Nephron (organoid): ENCODE results near the gene CDH23.

Experiments used
- H3K27ac Mint-ChIP-seq, 3 experiments: 2 replicates each; pipeline ENCODE4 v1.8.0; 2020; ENCODE audit warnings: mixed read lengths in 3 of 3, mild to moderate bottlenecking in 2 of 3, moderate library complexity in 1 of 3
- H3K27me3 Mint-ChIP-seq: 2 replicates; pipeline ENCODE4 v1.8.0; 2021; ENCODE audit warnings: low read depth, mild to moderate bottlenecking, moderate library complexity, mixed read lengths
- H3K36me3 Mint-ChIP-seq: 2 replicates; pipeline ENCODE4 v1.8.0; 2020; ENCODE audit warnings: low read depth, mixed read lengths
- H3K4me1 Mint-ChIP-seq: 2 replicates; pipeline ENCODE4 v1.8.0; 2020; ENCODE audit warnings: mixed read lengths
- H3K4me3 Mint-ChIP-seq, 3 experiments: 2 replicates each; pipeline ENCODE4 v1.8.0; 2020; ENCODE audit warnings: mild to moderate bottlenecking in 3 of 3, mixed read lengths in 3 of 3, moderate library complexity in 2 of 3
- H3K9me3 Mint-ChIP-seq: 2 replicates; pipeline ENCODE4 v1.8.0; 2020; ENCODE audit warnings: mixed read lengths
- TF ChIP-seq, protein P1 (sequence below), 3 experiments: fragments of 200-600 bp; sonication (generic); IDR thresholded peaks; one replicate each; pipeline ENCODE4 v1.5.0; 2021; ENCODE audit warnings: antibody characterized with exemption in 3 of 3; ENCODE audit not compliant: unreplicated experiment in 3 of 3

Gene CDH23

DNA sequence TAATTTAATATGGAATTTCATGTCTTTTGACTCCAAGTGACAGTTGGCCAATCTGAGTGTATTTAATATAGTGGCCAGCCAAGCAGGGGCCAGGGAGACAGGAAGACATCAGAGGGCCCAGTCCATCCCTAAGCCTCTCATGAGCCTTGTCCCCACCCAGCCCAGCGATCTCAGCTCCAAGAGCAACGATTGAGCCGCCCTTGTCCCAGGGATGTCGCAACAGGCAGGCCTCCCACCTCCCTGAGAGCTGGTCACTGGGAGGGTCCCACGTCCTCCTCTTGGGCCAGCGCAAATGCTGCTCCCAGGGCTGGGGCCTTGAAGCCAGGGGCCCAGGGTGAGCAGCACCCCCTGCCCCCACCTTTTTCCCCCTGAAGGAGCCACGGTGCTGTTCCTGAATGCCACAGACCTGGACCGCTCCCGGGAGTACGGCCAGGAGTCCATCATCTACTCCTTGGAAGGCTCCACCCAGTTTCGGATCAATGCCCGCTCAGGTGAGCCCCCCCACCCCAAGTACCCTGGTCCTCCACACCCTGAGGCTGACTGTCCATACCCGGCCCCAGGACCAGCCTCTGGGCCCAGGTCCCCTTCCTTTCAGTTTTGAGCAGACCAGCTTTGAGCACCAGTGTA lies 293.5 kb downstream of the CDH23 start:
- peaks cover 9% of the 10 kb centered on the region for H3K4me1 Mint-ChIP-seq
- H3K9me3 Mint-ChIP-seq = peaks cover 3% of the 10 kb centered on the region
- peaks cover 28% of the 10 kb centered on the region for H3K27me3 Mint-ChIP-seq
- TF ChIP-seq, protein P1, sequence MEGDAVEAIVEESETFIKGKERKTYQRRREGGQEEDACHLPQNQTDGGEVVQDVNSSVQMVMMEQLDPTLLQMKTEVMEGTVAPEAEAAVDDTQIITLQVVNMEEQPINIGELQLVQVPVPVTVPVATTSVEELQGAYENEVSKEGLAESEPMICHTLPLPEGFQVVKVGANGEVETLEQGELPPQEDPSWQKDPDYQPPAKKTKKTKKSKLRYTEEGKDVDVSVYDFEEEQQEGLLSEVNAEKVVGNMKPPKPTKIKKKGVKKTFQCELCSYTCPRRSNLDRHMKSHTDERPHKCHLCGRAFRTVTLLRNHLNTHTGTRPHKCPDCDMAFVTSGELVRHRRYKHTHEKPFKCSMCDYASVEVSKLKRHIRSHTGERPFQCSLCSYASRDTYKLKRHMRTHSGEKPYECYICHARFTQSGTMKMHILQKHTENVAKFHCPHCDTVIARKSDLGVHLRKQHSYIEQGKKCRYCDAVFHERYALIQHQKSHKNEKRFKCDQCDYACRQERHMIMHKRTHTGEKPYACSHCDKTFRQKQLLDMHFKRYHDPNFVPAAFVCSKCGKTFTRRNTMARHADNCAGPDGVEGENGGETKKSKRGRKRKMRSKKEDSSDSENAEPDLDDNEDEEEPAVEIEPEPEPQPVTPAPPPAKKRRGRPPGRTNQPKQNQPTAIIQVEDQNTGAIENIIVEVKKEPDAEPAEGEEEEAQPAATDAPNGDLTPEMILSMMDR (IDR thresholded peaks at IDR 0.05; ENCODE audit: unreplicated experiment in 3 of 3) = no peak
- H3K27ac Mint-ChIP-seq = no peak overlapping the region
- H3K4me3 Mint-ChIP-seq = no peak overlapping the region
- H3K36me3 Mint-ChIP-seq = peaks cover 4% of the 10 kb centered on the region

DNA sequence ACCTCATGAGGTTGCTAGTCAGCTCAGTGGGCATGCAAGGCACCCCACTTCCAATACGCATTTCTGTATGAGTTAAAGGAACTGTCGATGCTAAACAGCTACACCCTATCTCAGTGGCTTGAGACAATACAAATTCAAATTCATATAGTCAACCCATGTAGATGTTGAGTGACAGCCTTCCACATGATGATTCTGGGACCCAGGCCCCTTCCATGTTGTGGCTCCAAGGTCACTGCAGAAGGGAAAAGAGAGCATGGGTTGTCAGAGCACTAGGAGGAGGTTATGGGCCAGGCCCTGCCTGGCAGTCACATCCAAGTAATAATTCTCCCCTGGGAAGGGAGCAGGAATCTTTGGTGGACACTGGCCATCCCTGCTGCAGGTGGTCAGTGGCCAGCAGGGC lies 294.7 kb downstream of the CDH23 start:
- H3K9me3 Mint-ChIP-seq = peaks cover 3% of the 10 kb centered on the region
- no peak overlapping the region for H3K4me3 Mint-ChIP-seq
- H3K27ac Mint-ChIP-seq = no peak overlapping the region
- peaks cover 3% of the 10 kb centered on the region for H3K4me1 Mint-ChIP-seq
- peaks cover 4% of the 10 kb centered on the region for H3K36me3 Mint-ChIP-seq
- TF ChIP-seq, protein P1 (IDR thresholded peaks at IDR 0.05; ENCODE audit: unreplicated experiment in 3 of 3) = no peak
- peaks cover 22% of the 10 kb centered on the region for H3K27me3 Mint-ChIP-seq

DNA sequence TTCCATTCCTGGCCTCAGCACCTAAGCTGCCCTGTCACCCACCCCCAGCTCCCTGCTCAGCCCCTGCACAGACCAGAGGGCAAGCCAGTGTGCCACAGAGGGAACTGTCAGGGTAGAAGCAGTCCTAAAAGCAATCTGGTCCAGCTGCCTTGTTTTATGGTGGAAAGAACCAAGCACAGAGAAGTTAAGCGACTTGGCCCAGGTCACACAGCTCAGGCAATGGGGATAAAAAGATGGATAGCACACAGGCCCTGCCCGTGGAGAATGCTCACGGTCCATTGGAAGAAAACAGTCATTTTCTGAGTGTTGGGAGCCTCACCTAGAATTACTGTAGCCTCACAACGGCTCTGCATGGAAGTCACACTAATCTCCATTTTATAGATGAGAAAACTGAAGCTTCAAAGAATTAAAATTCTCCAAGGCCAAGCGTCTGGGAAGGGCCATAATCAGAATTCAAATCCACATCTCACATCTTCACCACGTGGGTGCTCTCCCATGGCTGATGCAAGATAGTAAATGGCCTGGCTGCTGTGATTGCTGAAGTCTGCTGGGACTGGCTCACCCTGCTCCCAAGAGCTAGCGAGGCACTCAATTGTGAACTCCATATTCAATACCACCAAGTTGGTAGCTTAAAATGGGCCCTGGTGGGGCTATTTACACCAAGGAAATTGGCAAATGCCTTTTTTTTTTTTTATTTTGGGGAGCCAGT lies 296.0 kb downstream of the CDH23 start:
- H3K27ac Mint-ChIP-seq = no peak overlapping the region
- H3K9me3 Mint-ChIP-seq = peaks cover 3% of the 10 kb centered on the region
- no peak overlapping the region for H3K4me3 Mint-ChIP-seq
- no peaks in the 10 kb centered on the region for H3K4me1 Mint-ChIP-seq
- TF ChIP-seq, protein P1 (IDR thresholded peaks at IDR 0.05; ENCODE audit: unreplicated experiment in 3 of 3) = no peak
- peaks cover 4% of the 10 kb centered on the region for H3K36me3 Mint-ChIP-seq
- H3K27me3 Mint-ChIP-seq = peaks cover 19% of the 10 kb centered on the region

DNA sequence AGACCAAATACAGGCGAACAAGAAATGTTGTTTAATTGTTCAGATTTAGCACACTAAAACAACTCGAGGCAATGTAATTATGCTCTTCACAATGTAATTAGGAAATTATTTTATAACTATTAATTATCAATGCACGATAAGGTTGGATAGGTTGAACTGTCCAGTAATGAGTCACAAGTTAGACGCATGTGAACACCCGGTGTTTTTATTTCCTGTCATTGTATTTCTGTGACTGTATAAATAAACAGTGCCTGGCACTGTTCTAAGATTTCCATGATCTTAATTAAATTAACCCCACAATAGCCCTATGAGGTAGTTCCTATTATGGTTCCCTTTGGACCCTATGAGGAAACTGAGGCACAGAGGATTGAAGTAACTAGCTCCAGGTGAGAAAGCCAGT lies 296.7 kb downstream of the CDH23 start:
- H3K4me3 Mint-ChIP-seq = no peak overlapping the region
- peaks cover 14% of the 10 kb centered on the region for H3K27me3 Mint-ChIP-seq
- TF ChIP-seq, protein P1 (IDR thresholded peaks at IDR 0.05; ENCODE audit: unreplicated experiment in 3 of 3) = no peak

DNA sequence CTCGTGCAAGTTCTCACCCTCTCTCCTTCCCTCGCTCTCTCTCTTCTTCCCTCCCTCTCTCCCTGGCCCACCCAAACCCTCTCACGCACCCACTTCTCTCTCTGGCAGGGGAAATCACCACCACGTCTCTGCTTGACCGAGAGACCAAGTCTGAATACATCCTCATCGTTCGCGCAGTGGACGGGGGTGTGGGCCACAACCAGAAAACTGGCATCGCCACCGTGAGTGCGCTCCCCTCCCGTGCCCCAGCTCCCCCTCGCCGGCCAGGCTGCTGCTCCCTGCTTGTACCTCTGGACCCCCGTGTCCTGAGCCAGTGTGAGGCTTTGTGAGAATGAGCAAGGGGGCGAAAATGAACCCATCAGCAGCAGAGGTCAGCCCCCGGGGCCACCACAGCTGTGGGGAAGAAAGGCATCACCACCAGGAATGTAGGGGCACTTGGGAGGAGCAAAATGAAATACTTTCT lies 297.4 kb downstream of the CDH23 start:
- Mint-ChIP-seq H3K4me3 (no peak overlapping the region), H3K27me3 (peaks cover 14% of the 10 kb centered on the region), H3K36me3 (no peaks in the 10 kb centered on the region)

More for the DNA sequence above, 296.7 kb downstream of the CDH23 start:
- H3K36me3 Mint-ChIP-seq = no peaks in the 10 kb centered on the region
- H3K9me3 Mint-ChIP-seq = no peaks in the 10 kb centered on the region
- no peaks in the 10 kb centered on the region for H3K4me1 Mint-ChIP-seq
- no peak overlapping the region for H3K27ac Mint-ChIP-seq

More for the DNA sequence above, 297.4 kb downstream of the CDH23 start:
- TF ChIP-seq, protein P1 (IDR thresholded peaks at IDR 0.05; ENCODE audit: unreplicated experiment in 3 of 3) = no peak
- H3K27ac Mint-ChIP-seq = no peak overlapping the region
- H3K4me1 Mint-ChIP-seq = no peaks in the 10 kb centered on the region
- no peaks in the 10 kb centered on the region for H3K9me3 Mint-ChIP-seq
